Neural progenitor cell (in vitro differentiated cells): ENCODE data around the gene DCAF4L1.

Experiments
- CTCF ChIP-seq: fragments of 200-600 bp; sonication (generic); IDR thresholded peaks from 2 replicates; pipeline ENCODE4 v1.5.1; 2017; ENCODE audit warnings: antibody characterized with exemption, mild to moderate bottlenecking
- EZH2 ChIP-seq: fragments of 200-600 bp; sonication (generic); IDR thresholded peaks from 2 replicates; pipeline ENCODE4 v1.6.1; 2017; ENCODE audit warnings: antibody characterized with exemption, mild to moderate bottlenecking, moderate library complexity
- EZH2phosphoT487 ChIP-seq: fragments of 200-600 bp; sonication (generic); IDR thresholded peaks from 2 replicates; pipeline ENCODE4 v1.6.1; 2017; ENCODE audit warnings: antibody characterized with exemption

- TF ChIP-seq CTCF = no peak
- no peak for TF ChIP-seq EZH2
- TF ChIP-seq EZH2phosphoT487 = no peak
Observed at GRCh38 chr4:41943506-41943905, 38.0 kb upstream of the DCAF4L1 start.
